ENCODE measurements around the gene AGAP1. TPM values are rescaled to one million over a fixed set of nuclear protein-coding genes. Genes with fewer than 3 reads are reported as not detected.

AGAP1 gene
- total RNA-seq, 1 donor from 2014 or later, result 33.7 TPM

DNA sequence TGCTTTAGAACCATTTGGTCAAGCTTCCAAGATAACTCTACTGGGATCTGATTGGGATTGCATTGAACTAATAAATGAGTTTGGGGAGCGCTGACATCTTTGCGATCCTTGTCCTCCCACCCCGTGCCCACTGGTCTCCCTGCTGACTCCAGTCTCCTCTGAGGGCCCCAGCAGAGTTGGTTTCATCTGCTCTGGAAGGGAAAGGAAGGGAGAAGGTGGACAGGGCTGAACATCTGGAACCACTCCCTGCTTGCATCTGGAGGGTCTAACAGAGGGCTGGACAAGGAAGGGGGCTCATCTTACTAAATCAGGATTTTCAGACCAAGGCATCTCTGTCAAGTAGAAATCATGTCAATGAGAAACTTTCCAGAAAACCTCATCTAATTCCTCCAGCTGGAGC, 661.6 kb downstream of the AGAP1 start:
- TF ChIP-seq, protein P1, sequence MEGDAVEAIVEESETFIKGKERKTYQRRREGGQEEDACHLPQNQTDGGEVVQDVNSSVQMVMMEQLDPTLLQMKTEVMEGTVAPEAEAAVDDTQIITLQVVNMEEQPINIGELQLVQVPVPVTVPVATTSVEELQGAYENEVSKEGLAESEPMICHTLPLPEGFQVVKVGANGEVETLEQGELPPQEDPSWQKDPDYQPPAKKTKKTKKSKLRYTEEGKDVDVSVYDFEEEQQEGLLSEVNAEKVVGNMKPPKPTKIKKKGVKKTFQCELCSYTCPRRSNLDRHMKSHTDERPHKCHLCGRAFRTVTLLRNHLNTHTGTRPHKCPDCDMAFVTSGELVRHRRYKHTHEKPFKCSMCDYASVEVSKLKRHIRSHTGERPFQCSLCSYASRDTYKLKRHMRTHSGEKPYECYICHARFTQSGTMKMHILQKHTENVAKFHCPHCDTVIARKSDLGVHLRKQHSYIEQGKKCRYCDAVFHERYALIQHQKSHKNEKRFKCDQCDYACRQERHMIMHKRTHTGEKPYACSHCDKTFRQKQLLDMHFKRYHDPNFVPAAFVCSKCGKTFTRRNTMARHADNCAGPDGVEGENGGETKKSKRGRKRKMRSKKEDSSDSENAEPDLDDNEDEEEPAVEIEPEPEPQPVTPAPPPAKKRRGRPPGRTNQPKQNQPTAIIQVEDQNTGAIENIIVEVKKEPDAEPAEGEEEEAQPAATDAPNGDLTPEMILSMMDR (IDR thresholded peaks at IDR 0.05; ENCODE audit: insufficient read depth, low read length, poor library complexity, severe bottlenecking), result no peak
- Histone ChIP-seq H3K36me3 (ENCODE audit: control insufficient read depth, insufficient read depth, low read length) (no peaks in the 10 kb centered on the region), H3K4me3 (ENCODE audit: low read depth, low read length) (no peak overlapping the region), H3K27me3 (ENCODE audit: control insufficient read depth, insufficient read depth, low read length) (peaks cover 23% of the 10 kb centered on the region)
- DNase-seq (ENCODE audit: low read depth), result no peak

GRCh38 chr2:236156095-236156859, 662.4 kb downstream of the AGAP1 start:
- Histone ChIP-seq H3K27me3 (ENCODE audit: control insufficient read depth, insufficient read depth, low read length) (peaks cover 29% of the 10 kb centered on the region), H3K36me3 (ENCODE audit: control insufficient read depth, insufficient read depth, low read length) (no peaks in the 10 kb centered on the region), H3K4me3 (ENCODE audit: low read depth, low read length) (no peak overlapping the region)
- TF ChIP-seq, protein P1 (IDR thresholded peaks at IDR 0.05; ENCODE audit: insufficient read depth, low read length, poor library complexity, severe bottlenecking), result no peak
- DNase-seq (ENCODE audit: low read depth), result no peak

- Histone ChIP-seq H3K4me3 (ENCODE audit: low read depth, low read length) (no peak overlapping the region), H3K36me3 (ENCODE audit: control insufficient read depth, insufficient read depth, low read length) (no peaks in the 10 kb centered on the region), H3K27me3 (ENCODE audit: control insufficient read depth, insufficient read depth, low read length) (peaks cover 35% of the 10 kb centered on the region)
- DNase-seq (ENCODE audit: low read depth), result no peak
- TF ChIP-seq, protein P1 (IDR thresholded peaks at IDR 0.05; ENCODE audit: insufficient read depth, low read length, poor library complexity, severe bottlenecking), result no peak
Observed at GRCh38 chr2:236156860-236157194, 663.0 kb downstream of the AGAP1 start.

DNA sequence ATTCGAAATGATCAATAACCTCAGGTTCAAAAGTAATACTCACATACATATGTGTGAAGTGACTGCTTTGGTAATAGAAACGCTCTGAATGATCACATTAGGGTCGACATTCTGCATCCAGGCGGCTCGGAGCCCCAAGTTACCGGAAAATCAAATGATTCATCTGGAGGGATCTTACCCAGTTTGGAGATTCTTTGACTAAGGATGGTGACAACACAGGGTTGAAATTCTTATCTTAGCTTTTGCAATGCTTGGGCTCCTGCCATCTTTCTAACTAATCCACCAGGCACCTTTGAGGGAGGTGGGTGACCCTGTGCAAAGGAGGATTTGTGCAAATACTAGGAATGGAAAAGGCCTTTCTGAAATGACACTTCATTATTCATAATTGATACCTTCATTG, 663.5 kb downstream of the AGAP1 start:
- peaks cover 37% of the 10 kb centered on the region for H3K27me3 ChIP-seq (ENCODE audit: control insufficient read depth, insufficient read depth, low read length)

DNA sequence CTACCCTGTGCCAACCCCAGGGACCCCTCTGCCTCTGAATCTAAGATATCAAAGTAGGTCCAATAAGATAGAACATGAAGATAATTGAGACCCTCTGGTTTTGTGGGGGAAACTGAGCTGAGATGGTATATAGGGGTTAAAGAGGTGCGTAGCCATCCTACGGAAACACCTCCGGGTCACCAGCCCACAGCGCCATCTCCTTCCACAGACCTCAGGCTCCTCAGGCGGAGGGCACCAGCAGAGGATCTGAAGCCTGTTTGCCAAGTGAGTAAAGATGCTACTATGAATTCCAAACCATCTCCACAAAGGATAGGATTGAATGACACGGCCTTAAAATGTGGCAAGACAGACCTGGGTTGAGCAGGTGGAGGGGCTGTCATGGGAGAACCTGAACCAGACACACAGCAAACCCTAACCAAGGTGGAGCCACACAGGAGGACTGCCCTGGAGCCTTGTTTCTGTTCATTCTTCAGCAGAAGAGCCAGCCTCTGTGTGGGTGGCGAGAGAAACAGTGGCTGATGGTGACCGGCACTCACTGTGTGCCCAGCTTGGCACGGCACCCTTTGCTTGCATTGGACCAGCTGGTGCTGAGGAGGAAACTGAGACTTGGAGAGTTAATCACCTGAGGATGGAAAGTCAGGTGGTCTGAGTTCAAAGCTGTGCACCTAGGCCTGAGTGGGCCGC, 664.1 kb downstream of the AGAP1 start:
- Histone ChIP-seq H3K4me3 (ENCODE audit: low read depth, low read length) (no peak overlapping the region), H3K27me3 (ENCODE audit: control insufficient read depth, insufficient read depth, low read length) (peaks cover 39% of the 10 kb centered on the region)
- DNase-seq (ENCODE audit: low read depth), result no peak

More for the DNA sequence above, 663.5 kb downstream of the AGAP1 start:
- no peaks in the 10 kb centered on the region for H3K36me3 ChIP-seq (ENCODE audit: control insufficient read depth, insufficient read depth, low read length)
- H3K4me3 ChIP-seq (ENCODE audit: low read depth, low read length), result no peak overlapping the region
- no peak for DNase-seq (ENCODE audit: low read depth)
- TF ChIP-seq, protein P1 (IDR thresholded peaks at IDR 0.05; ENCODE audit: insufficient read depth, low read length, poor library complexity, severe bottlenecking), result no peak

More for the DNA sequence above, 664.1 kb downstream of the AGAP1 start:
- TF ChIP-seq, protein P1 (IDR thresholded peaks at IDR 0.05; ENCODE audit: insufficient read depth, low read length, poor library complexity, severe bottlenecking), result no peak
- H3K36me3 ChIP-seq (ENCODE audit: control insufficient read depth, insufficient read depth, low read length), result no peaks in the 10 kb centered on the region
